Skeletal muscle cell (primary cell): ENCODE measurements around the gene SNX9.
"Not testable (repeated sequence)": the region's sequence is repeated elsewhere in the genome, so short reads cannot be mapped to it uniquely, and the experiment has no call there.

Experiments
- DNase-seq: peaks from one replicate; pipeline ENCODE4 v3.0.0-alpha.2; 2010; ENCODE audit warnings: low read depth
- H3K4me3 ChIP-seq: 2 replicates; pipeline ENCODE4 v1.5.1; 2011; ENCODE audit warnings: low read depth, mild to moderate bottlenecking, control low read depth, low read length, moderate library complexity

SNX9 gene

DNA sequence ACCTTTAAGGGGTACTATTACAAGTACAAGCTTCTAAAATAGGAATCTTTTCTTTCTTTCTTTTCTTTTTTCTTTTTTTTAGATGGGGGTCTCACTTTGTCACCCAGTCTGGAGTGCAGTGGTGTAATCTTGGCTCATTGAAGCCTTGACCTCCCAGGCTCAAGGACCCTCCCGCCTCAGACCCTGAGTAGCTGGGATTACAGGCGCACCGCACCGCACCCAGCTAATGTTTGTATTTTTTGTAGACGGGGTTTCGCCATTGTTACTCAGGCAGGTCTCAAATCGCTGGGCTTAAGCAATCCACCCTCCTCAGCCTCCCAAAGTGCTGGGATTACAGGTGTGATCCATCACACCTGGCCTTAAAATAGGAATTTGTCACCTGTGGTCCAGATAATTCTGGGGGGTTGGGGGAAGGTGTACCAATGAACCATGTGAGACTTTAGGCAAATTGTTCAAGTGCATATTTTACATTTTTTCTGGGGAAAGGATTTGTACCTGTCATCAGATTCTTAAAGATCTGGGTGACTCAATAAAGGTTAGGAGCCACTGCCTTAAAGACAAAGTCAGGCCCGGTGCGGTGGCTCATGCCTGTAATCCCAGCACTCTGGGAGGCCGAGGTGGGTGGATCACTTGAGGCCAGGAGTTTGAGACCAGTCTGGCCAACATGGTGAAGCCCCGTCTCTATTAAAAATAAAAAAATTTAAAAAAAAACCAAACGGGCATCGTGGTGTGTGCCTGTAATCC lies 139.0 kb downstream of the SNX9 start:
- no peak overlapping the region for H3K4me3 ChIP-seq
- no peak for DNase-seq

DNA sequence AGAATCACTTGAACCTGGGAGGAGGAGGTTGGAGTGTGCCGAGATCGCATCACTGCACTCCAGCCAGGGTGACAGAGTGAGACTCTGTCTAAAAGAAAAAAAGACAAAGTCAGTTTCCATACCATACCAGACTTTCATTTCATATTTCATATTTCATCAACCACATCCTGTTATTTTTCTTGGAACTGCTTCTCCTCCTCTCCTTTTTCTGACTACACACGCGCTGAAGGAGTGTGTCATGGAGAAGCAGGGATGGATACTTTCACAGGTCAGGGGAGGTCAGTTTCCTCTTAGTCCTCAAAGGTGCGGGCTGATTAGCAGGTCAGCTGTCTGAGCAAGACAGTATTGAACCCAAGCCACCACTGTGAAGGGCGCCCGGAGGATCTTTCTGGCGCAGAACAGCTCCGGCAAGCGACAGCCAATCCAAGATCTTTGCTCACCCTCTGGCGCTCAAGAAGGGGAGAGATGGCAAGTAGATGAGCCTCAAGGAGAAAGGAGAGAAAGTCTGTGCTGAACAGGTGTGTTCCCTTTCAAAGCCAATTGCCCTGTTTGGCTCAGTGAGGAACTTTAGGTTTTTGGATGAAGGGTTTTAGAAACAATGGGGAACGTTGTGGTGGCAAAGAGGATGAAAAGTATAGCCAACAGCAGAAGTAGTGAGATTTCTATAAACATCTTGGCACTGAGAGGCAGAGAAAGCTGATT lies 139.7 kb downstream of the SNX9 start:
- no peak for DNase-seq
- H3K4me3 ChIP-seq: no peak overlapping the region

DNA sequence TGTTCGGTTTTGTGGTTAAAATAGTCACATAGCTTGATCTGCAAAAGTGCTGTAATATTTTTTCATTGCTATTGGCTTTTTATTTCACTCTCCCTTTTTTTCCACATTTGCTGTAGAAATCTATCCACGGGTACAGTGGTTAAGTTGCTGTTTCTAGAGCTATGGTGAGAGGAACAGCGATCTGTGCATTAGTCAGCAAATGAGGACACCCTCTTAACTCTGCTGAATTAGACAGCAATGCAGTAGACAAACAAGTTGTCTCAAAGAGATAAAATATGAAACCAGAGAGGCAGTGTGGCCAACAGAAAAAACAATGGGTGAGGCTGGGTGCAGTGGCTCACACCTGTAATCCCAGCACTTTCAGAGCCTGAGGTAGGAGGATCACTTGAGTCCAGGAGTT lies 141.1 kb downstream of the SNX9 start:
- H3K4me3 ChIP-seq: no peak overlapping the region
- no peak for DNase-seq

DNA sequence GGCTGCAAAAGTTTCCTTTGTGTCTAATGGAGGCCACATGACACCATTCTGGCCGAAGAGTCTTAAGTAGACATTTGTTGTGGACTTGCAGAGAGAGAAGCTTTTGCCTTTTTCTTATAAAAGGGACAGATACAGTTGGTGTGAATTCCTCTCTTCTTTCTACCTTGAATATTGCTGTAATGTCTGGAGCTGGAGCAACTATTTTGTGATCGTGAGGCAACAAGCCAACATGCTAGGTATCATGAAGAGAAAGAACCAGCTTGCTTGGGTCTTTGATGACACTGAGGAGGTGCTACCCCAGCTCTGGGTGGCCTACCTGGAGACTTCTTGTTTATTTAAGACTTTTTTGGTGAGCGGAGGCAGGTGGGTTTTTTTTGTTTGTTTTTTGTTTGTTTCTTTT lies 142.3 kb downstream of the SNX9 start:
- no peak overlapping the region for H3K4me3 ChIP-seq
- no peak for DNase-seq

DNA sequence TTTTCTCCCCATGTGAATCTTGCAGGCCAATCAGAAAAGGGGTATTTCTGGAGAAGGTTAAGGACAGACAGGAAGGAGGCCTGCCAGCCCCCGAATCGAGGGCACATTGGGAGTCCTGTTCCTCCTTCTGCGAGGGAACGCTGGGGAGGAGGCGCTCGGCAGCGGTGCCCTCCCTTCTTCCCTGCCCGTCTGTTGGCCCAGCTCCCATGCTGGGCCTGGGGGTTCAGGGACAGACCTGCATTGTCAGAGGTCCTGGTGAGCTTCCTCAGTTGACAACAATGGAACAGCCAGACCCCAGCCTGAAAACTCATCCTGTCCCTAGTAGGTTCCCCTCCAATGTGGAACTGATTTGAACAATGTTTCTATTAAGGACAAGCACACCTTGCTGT lies 143.5 kb downstream of the SNX9 start:
- H3K4me3 ChIP-seq: no peak overlapping the region
- no peak for DNase-seq

DNA sequence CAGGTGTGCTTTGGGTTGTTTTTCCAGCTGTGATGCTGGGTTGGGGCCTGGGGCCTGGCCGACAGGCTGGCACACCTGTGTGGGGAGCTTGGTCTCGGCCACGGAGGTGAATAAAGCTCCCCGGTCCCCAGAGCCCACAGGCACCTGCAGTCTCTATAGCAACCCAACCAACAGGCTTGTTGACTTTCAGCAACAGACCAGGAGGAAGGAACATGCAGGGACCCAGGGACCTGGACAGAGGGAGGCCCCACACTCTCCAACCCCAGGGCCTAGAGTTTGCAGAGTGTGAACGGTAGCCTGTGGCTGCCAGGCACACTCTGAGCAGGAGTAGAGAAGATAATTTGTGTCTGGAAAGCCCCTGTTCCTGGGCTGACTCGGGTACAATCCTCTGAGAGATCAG lies 144.0 kb downstream of the SNX9 start:
- H3K4me3 ChIP-seq: no peak overlapping the region
- no peak for DNase-seq

DNA sequence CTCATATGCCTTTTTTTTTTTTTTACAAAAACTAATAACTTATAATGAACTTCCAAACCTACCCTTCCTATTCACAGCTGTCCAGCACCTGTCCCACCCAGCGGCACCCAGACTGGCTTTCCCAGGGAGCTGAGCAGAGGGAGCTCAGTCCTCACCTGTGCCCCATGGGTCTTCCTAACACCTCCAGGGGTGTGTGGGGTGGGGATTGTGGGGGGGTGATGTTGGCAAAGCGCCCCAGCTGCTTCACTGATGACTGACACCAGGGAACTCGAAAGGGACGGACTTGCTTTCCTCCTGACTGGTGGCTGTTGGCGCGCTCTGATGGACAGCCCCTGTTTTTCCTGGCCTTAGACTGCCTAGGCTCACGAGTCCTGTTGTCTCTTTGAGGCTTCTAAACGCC lies 144.4 kb downstream of the SNX9 start:
- no peak overlapping the region for H3K4me3 ChIP-seq

DNA sequence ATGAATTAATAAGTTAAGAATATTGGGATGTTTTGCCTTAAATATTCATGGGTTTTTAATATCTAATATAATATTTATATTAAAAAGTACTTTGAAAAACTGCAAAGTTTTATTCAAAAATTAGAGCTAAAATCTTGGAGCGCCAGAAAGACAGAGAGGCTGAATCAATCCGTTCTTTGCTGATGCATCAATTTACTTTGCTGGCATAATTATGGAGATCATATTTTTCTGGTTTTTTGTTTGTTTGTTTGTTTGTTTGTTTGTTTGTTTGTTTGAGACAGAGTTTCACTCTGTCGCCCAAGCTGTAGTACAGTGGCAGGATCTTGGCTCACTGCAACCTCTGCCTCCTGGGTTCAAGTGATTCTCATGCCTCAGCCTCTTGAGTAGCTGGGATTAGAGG lies 149.1 kb downstream of the SNX9 start:
- H3K4me3 ChIP-seq, DNase-seq: not testable (repeated sequence)

More for the DNA sequence above, 144.4 kb downstream of the SNX9 start:
- no peak for DNase-seq

DNA sequence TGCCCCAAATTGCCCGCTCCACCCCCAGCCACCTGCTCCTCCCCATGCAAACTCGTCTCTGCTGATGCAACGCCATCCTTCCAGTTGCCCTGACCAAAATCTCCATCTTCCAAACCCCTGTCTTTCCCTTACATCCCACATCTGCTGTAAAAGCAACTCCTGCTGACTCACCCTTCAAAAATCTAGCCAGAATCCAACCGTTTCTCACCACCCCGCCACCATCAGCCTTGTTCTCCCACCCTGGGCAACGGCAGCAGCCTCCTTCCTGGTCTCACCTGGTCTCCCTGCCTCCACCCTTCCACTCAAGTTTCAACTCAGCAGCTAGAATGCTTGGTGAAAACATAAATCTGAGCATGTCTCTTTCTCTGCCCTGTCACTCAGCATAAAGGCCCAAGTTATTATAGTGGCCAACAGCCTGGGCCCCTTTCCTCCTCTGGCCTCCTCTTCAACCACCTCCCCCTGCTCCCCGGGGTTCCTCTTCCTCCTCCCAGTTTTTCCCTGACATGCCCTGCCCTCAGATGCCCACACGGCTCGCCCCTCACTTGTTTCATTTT lies 151.4 kb downstream of the SNX9 start:
- no peak overlapping the region for H3K4me3 ChIP-seq
- no peak for DNase-seq

DNA sequence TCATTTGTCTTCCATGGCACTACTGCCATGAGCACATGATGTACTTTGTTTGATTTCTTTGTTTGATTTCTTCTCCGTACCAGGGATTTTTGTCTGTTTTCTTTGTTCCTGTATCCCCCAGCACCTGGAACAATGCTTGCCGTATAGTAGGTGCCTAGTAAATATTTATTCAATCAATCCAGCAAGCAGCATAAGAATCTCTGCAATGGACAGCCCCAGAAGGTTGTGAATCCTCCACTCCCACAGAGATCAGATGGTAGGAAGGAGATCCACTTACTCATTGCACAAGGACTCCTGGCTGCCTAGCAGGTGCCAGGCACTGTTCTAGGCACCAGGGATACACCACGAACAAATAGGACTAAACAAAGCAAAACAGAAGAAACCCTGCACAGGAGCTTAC lies 151.9 kb downstream of the SNX9 start:
- DNase-seq: no peak
- no peak overlapping the region for H3K4me3 ChIP-seq

DNA sequence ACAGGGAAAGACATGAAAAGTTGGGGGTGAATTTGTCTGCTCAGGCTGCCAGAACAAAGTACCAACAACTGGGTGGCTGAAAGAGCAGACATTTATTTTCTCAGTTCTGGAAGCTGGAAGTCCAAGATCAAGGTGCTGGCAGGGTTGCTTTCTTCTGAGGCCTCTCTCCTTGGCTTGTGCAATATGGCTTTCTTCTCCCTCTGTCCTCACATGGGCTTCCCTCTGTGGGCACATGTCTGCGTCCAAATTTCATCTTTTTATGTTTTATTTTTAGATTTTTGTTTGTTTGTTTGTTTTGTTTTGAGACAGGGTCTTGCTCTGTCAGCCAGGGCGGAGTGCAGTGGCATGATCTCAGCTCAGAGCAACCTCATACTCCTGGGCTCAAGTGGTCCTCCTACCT lies 152.4 kb downstream of the SNX9 start:
- H3K4me3 ChIP-seq: no peak overlapping the region
- DNase-seq: no peak

DNA sequence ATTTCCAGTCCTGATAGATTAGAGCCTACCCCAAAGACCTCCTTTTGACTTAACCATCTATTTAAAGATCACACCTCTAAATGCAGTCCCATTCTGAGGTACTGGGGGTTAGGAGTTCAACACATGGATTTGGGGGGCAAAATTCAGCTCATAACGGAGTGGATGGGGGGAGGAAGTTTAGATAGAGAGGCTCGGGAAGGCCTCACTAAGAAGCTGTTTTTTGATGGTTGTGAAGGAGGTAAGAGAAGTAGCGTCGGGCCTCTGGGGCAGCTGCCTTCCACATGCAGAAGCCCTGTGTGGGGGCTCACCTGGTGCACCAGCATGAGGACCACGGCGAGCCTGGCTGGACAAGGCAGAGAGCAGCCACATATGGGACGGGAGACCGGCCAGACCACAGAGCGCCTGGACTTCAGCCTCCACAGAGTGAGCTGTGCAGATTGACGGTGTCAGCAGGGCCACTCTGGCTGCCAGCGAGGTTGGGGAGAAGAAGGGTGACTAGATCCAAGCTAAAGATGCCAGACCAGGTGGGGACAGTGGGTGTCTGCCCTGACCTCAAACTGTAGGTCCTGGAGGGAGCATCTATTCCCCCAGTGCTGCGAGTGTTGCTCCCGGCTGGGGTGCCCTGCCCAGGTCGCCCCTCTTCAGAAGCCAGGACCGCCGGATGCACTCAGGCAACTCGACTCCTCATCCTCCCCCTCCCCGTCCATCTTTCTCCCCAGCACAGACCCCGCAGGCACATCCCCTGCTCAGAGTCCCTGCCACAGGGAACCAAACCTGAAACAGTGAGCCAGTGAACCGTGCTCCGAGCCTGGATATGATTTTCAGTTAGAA lies 153.5 kb downstream of the SNX9 start:
- H3K4me3 ChIP-seq: no peak overlapping the region
- DNase-seq: no peak

DNA sequence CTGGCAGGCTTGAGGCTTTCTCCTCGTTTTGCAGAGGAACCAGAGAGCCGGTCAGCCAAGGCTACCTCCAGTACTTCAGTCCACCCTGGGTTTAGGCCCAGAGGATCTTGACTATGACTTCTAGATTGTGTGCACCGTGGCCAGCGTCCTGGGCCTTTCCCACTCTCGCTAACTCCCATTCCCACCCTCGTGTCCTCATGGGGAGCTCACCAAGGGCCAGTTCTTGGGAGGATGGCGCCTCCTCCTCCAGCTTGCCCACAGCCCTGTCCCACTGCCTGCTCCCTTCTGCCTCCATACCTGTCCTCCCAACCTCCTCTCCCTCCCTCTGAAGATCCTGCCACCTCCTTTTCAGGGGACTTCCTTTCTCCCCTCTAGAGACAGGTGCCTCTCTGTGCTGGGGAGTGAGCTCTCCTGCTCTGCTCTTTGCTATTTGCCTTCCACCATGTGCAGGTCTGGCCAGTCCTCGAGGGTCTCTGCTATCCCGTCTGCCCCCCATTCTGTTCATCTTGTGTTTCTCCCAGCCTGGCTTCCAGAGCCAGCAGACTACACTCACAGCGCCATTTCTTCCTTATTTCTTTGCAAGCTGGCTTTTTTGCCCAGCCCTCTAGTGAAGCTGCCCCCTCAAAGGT lies 154.2 kb downstream of the SNX9 start:
- H3K4me3 ChIP-seq: no peak overlapping the region
- DNase-seq: no peak

DNA sequence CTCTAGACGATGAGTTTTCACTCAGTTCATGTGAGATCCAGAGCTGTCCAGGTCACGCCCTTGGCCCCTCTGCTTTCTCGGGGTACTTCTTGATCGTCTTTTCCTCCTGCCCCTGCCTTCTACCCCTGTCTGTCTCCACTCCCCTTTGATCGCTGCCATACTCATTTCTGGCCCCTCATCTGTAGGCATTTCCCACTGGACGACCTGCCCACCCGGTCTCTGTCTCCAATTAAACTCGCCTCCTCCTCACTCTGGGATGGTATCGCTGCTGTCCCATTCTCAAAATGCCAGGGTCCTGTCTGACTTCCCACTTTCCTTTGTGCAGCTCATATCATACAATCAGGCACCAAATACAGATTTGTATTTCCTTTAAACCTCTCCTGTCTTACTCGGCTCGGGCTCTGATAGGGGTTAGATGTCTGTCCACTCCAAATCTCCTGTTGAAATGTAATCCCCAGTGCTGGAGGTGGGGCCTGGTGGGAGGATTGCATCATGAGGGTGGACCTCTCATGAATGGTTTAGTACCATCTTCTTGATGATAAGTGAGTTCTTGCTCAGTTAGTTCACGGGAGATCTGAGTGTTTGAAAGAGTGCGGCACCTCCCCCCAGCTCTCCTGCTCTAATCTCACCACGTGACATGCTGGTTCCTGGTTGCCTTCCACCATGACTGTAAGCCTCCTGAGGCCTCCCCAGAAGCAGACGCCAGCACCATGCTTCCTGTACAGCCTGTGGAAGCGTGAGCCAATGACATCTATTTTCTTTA lies 155.2 kb downstream of the SNX9 start:
- no peak overlapping the region for H3K4me3 ChIP-seq
- DNase-seq: no peak

DNA sequence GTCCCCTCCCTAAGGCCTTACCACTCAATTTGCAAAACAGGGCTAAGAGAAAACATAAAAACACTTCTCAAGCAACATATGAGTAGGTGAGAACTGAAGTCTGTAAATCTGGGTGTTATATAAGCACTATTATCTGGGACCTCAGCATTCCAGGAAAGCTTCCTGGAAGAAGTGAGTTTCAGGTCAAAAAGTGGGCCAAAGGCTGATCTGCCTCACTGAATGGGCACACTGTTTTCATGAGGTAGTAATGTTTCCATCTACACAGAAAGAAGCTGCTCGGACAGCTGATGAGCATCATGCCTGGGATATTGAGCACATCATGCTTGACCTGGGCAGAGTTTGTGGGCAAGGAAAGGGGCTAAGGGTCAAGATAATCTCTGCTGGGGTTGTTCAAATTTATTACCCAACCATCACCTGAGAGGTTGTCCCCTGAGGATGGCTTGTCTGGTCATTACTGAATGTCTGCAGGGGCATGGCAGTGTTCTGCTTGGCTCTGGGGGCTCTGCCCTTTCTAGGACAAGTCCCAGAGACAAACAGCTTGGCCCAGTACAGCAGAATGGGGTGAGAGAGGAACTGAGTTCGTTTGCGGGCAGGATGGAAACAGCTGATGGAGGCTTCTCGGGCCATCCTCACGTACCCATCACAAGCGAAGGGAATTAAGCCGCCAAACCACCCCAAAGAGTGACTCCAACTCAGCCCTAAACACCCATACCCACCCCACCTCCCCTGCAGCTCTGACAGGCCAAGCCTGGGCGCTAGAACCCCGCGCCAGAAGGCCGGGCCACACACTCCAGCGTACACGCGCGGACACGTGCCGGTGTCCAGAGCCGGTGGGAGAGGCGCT lies 157.5 kb downstream of the SNX9 start:
- H3K4me3 ChIP-seq: no peak overlapping the region
- DNase-seq: no peak

DNA sequence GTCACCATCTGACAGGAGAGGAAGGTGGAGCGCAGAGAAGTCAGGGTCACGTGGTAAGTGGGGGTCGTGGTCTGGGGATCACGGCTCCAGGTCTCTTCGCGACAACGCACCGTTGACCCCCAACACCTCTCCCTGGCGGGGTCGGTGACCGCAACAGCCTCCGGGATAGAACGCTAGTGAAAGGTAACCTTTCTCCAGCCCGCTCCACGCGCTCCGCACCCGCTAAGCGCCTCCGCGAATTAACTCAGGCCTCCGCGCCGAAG lies 158.0 kb downstream of the SNX9 start:
- no peak for DNase-seq
- H3K4me3 ChIP-seq: peak overlapping the region; percentile 80

DNA sequence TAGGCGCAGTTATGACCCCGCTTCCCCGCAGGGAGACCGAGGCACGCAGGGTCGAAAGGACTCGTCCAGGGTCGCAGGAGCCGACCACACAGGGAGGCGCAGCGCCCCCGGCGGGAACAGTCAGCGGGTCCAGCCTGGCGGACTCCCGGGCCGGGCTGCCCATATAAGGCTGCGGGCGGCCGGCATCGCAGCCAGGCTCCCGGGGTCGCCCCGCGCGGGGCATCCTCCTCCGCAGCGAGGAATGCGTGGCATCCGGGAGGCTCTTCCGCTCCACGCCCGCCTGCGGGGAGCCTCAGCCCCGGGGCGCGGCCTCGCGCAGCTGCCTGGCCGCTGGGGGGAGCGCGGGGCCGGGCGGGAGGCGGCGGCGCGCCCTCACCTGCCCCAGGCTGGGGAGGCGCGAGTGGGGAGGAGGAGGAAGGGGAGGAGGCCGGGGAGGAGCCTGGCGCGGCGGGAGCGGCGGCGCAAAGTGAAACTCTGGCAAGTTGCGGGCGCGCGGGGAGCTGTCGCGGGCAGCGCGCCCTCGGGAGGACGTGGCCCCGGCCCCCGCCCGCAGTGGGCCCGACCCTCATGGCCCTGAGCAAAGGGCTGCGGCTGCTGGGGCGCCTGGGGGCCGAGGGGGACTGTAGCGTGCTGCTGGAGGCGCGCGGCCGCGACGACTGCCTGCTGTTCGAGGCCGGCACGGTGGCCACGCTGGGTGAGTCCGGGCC lies 158.5 kb downstream of the SNX9 start, which contains the start of gene SYNJ2:
SYNJ2 (plus strand) TSS at position 469 of the 707 bp plus-strand sequence; CDS start at position 568, 99 bp downstream.
- H3K4me3 ChIP-seq: peak within 1 kb of the TSS; percentile 80
- DNase-seq: peak; percentile 48

DNA sequence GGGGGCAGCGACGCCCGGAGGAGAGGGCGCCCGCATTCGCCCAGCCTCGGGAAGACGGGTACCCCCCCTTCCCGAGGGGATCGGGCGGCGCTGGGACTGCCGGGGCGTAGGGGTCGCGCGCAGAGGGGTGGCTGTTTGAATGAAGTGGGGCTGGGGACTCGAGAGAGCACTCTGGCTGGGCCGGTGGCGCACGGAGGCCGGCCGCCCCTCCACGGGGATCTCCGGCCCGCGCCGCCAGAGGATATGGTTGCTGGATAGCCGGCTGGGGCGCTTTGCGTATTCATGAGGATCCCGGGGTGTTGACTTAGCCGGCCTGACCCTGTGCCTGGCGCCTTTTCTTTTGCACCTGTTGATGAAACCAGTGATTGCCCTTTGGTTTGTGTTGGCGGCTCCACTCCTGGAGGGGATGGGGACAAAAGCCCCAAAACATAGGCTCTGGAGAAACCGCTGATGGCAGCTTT lies 159.1 kb downstream of the SNX9 start:
- peak overlapping the region; percentile 80 for H3K4me3 ChIP-seq
- no peak for DNase-seq
